ENCODE results near the gene GRM7.

- TF ChIP-seq, protein P1, sequence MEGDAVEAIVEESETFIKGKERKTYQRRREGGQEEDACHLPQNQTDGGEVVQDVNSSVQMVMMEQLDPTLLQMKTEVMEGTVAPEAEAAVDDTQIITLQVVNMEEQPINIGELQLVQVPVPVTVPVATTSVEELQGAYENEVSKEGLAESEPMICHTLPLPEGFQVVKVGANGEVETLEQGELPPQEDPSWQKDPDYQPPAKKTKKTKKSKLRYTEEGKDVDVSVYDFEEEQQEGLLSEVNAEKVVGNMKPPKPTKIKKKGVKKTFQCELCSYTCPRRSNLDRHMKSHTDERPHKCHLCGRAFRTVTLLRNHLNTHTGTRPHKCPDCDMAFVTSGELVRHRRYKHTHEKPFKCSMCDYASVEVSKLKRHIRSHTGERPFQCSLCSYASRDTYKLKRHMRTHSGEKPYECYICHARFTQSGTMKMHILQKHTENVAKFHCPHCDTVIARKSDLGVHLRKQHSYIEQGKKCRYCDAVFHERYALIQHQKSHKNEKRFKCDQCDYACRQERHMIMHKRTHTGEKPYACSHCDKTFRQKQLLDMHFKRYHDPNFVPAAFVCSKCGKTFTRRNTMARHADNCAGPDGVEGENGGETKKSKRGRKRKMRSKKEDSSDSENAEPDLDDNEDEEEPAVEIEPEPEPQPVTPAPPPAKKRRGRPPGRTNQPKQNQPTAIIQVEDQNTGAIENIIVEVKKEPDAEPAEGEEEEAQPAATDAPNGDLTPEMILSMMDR (IDR thresholded peaks at IDR 0.05) = no peak
- TF ChIP-seq POLR2A (IDR thresholded peaks at IDR 0.05) = no peak
These were observed 201.8 kb downstream of the GRM7 start for GRCh38 chr3:7062714-7063113.
